ENCODE results near the gene MYL9.

The MYL9 gene

GRCh38 chr20:36528875-36529417 is 12.4 kb upstream of the MYL9 start:
- Histone ChIP-seq H3K4me3 (ENCODE audit: low read depth, low read length) (no peak overlapping the region), H3K9me3 (no peaks in the 10 kb centered on the region), H3K4me1 (peaks cover 6% of the 10 kb centered on the region; the same call in 1 of the 2 replicates), H3K27me3 (no peaks in the 10 kb centered on the region), H3K36me3 (peaks cover 25% of the 10 kb centered on the region)
- TF ChIP-seq CTCF (IDR thresholded peaks at IDR 0.05; ENCODE audit: low read depth, low read length), result no peak
- DNase-seq, result no peak

GRCh38 chr20:36532388-36532787 is 8.9 kb upstream of the MYL9 start:
- Histone ChIP-seq H3K9me3 (no peaks in the 10 kb centered on the region), H3K36me3 (peaks cover 10% of the 10 kb centered on the region; the same call in 1 of the 2 replicates), H3K4me1 (peaks cover 6% of the 10 kb centered on the region; the same call in 1 of the 2 replicates), H3K4me3 (ENCODE audit: low read depth, low read length) (no peak overlapping the region), H3K27me3 (no peaks in the 10 kb centered on the region)
- TF ChIP-seq CTCF (IDR thresholded peaks at IDR 0.05; ENCODE audit: low read depth, low read length), result no peak
- DNase-seq, result no peak

GRCh38 chr20:36532822-36533221 is 8.5 kb upstream of the MYL9 start:
- Histone ChIP-seq H3K4me3 (ENCODE audit: low read depth, low read length) (no peak overlapping the region), H3K27me3 (no peaks in the 10 kb centered on the region), H3K9me3 (no peaks in the 10 kb centered on the region), H3K36me3 (peaks cover 6% of the 10 kb centered on the region; the same call in 1 of the 2 replicates), H3K4me1 (peaks cover 6% of the 10 kb centered on the region; the same call in 1 of the 2 replicates)
- no peak for DNase-seq
- TF ChIP-seq CTCF (IDR thresholded peaks at IDR 0.05; ENCODE audit: low read depth, low read length), result no peak

- no peaks in the 10 kb centered on the region for H3K27me3 ChIP-seq
- H3K36me3 ChIP-seq, result no peaks in the 10 kb centered on the region
- H3K4me1 ChIP-seq, result no peaks in the 10 kb centered on the region
- H3K4me3 ChIP-seq (ENCODE audit: low read depth, low read length), result no peak overlapping the region
- no peak for TF ChIP-seq CTCF (IDR thresholded peaks at IDR 0.05; ENCODE audit: low read depth, low read length)
- DNase-seq, result no peak
- H3K9me3 ChIP-seq, result no peaks in the 10 kb centered on the region
Observed at GRCh38 chr20:36538026-36538722, 3.1 kb upstream of the MYL9 start.

GRCh38 chr20:36540551-36541211 is 638 bp upstream of the MYL9 start:
- Histone ChIP-seq H3K4me1 (no peaks in the 10 kb centered on the region), H3K27me3 (no peaks in the 10 kb centered on the region), H3K4me3 (ENCODE audit: low read depth, low read length) (no peak overlapping the region), H3K36me3 (no peaks in the 10 kb centered on the region), H3K9me3 (no peaks in the 10 kb centered on the region)
- no peak for TF ChIP-seq CTCF (IDR thresholded peaks at IDR 0.05; ENCODE audit: low read depth, low read length)
- no peak for DNase-seq
